Central memory CD4-positive, alpha-beta T cell (primary cell): ENCODE results near the gene IGSF9.

Experiments used
- DNase-seq: peaks from one replicate; pipeline ENCODE4 v3.0.0; 2022

IGSF9 gene

GRCh38 chr1:159931795-159932173, 13.6 kb downstream of the IGSF9 start:
- no peak for DNase-seq

GRCh38 chr1:159931101-159931794, 14.2 kb downstream of the IGSF9 start:
- no peak for DNase-seq

GRCh38 chr1:159930634-159931033, 14.8 kb downstream of the IGSF9 start:
- DNase-seq, result no peak

- no peak for DNase-seq
These were observed 15.2 kb downstream of the IGSF9 start for GRCh38 chr1:159930216-159930615.

GRCh38 chr1:159929155-159930051, 16.0 kb downstream of the IGSF9 start:
- DNase-seq, result no peak

GRCh38 chr1:159928491-159929050, 16.8 kb downstream of the IGSF9 start:
- DNase-seq, result no peak

- DNase-seq, result no peak
These were observed 17.5 kb downstream of the IGSF9 start for GRCh38 chr1:159927849-159928431.

- DNase-seq, result no peak
These were observed 18.1 kb downstream of the IGSF9 start for GRCh38 chr1:159927211-159927848.

GRCh38 chr1:159925719-159926078, 19.7 kb downstream of the IGSF9 start:
- DNase-seq, result no peak

- peak; percentile 89 for DNase-seq
These were observed 20.4 kb downstream of the IGSF9 start, which contains the start of gene TAGLN2 for GRCh38 chr1:159924791-159925718. Gene TAGLN2 (minus strand): TSS chr1:159925507. CDS start chr1:159920509, 4,998 bp downstream.

- DNase-seq, result peak; percentile 81
These were observed 21.2 kb downstream of the IGSF9 start for GRCh38 chr1:159924025-159924790.

- peak; percentile 96 for DNase-seq
These were observed 22.0 kb downstream of the IGSF9 start for GRCh38 chr1:159923203-159924024.

- DNase-seq, result no peak
These were observed 22.8 kb downstream of the IGSF9 start for GRCh38 chr1:159922511-159923202.

- DNase-seq, result peak; percentile 32
These were observed 23.5 kb downstream of the IGSF9 start for GRCh38 chr1:159921700-159922504.

GRCh38 chr1:159921251-159921650, 24.2 kb downstream of the IGSF9 start:
- DNase-seq, result peak; percentile 12

- no peak for DNase-seq
These were observed 24.8 kb downstream of the IGSF9 start for GRCh38 chr1:159920651-159921050.

- DNase-seq, result no peak
These were observed 25.2 kb downstream of the IGSF9 start for GRCh38 chr1:159920202-159920601.

GRCh38 chr1:159919236-159919865, 26.1 kb downstream of the IGSF9 start:
- DNase-seq, result no peak
